Ramos (cell line): ENCODE results near the gene UPK3BL1.
"Not testable (repeated sequence)": the region's sequence is repeated elsewhere in the genome, so short reads cannot be mapped to it uniquely, and the experiment has no call there.

Source experiments
- in situ Hi-C: fragments of 300-500 bp; cut with MboI; formaldehyde crosslinking; loops from one replicate; pipeline ENCODE4 v1.14.3; 2022; ENCODE audit warnings: low sequenced_read_pairs; ENCODE audit not compliant: unreplicated experiment

Gene UPK3BL1

DNA sequence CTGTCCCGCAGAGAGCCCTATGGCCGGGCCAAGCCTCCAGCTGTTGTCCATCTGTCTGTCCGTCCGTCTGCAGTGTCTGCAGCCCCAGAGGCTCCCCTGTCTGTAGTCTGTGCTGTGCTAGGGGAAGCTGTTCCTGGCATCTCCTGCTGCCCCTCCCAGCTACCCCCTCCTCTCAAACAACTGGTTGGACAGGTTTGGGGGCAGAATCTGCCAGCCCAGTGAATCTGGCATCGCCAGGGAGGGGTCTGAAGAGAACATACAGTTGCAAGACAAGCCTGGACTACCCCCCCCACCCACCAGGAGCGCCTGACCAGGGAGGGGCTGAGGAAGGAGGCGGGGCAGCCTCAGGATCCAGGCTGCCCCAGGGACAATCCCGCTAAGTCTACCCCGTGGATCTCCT, at the start of gene UPK3BL1:
TSS of gene UPK3BL1 (minus strand) at position 101 of the 400 bp plus-strand sequence. CDS start at position 51, 50 bp downstream.
- in situ Hi-C loops, result not testable (repeated sequence)

DNA sequence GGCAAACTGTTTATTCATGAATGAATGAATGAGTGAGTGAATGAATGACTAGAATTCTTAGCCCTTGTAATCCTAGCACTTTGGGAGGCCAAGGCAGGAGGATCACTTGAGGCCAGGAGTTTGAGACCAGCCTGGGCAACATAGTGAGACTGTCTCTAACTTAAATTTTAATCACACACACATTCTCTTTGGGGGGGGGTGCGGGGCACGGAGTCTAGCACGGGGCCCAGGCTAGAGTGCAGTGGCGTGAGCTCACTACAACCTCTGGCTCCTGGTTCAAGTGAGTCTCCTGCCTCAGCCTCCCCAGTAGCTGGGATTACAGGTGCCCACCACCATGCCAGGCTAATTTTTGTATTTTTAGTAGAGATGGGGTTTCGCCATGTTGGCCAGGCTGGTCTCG, 48.0 kb upstream of the UPK3BL1 start:
- in situ Hi-C loops, result not testable (repeated sequence)

- in situ Hi-C loops, result not testable (repeated sequence)
Measured at GRCh38 chr7:102689436-102690282, 47.1 kb upstream of the UPK3BL1 start.

DNA sequence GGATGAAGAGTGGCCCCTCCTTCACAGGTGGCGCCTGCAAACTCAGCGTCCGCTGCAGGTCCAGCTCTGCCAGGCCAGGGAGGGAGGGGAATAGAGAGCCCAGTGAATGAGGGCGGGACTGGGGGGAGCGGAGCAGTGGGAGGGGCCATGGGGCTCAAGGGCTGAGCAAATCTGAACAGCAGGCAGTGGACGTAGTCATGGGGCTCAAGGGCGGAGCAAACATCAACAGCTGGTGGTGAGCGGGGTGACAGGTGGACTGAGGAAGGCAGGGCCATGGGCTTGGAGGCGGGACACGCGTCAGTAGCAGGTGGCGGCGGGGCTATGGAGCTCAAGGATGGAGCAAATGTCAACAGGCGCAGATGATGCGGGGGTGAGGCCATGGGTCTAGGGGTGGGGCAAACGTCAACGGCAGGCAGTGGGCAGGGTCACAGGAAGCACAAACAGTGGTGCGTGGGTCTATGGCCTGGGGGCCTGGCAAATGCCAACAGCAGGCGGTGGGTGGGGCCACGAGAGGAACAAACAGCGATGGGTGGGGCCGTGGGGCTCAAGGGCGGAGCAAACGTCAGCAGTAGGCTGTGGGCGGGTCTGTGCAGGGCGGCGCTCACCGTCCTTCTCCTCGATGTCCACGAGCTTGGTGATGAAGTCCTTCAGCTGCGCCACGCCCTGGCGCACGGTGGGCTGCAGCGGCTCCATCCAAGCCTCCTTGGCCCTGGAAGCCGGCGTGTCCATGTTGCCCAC, 45.9 kb upstream of the UPK3BL1 start:
- in situ Hi-C loops, result not testable (repeated sequence)

- in situ Hi-C loops, result not testable (repeated sequence)
Measured at GRCh38 chr7:102682560-102682959, 40.0 kb upstream of the UPK3BL1 start.

GRCh38 chr7:102680780-102681179, 38.2 kb upstream of the UPK3BL1 start:
- in situ Hi-C loops, result not testable (repeated sequence)

- in situ Hi-C loops, result not testable (repeated sequence)
Measured at GRCh38 chr7:102675545-102675944, 33.0 kb upstream of the UPK3BL1 start.

DNA sequence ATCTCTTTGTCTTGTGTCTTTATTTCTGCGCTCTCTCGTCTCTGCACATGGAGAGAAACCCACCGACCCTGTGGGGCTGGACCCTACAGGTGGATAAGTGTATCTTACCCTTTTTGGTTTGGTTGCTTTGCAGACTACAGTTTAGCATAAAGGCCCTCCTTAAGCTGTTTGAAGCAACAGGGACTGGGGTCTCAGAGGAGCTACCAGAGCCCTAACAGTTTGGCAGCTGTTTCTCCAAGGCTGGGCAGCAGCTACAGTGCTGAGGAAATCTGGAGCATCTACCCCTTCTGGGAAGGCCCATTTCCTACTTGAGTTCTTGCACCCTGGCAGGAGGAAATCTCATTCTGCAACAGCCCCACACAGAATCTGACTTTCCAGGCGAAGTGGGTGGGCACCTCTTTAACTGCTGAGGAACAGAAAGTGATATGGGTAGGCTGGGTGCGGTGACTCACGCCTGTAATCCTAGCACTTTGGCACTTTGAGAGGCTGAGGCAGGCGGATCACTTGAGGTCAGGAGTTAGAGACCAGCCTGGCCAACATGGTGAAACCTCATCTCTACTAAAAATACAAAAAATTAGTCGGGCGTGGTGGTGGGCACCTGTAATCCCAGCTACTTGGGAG, 31.0 kb upstream of the UPK3BL1 start:
- in situ Hi-C loops, result not testable (repeated sequence)

GRCh38 chr7:102671956-102672307, 29.3 kb upstream of the UPK3BL1 start:
- in situ Hi-C loops, result not testable (repeated sequence)

DNA sequence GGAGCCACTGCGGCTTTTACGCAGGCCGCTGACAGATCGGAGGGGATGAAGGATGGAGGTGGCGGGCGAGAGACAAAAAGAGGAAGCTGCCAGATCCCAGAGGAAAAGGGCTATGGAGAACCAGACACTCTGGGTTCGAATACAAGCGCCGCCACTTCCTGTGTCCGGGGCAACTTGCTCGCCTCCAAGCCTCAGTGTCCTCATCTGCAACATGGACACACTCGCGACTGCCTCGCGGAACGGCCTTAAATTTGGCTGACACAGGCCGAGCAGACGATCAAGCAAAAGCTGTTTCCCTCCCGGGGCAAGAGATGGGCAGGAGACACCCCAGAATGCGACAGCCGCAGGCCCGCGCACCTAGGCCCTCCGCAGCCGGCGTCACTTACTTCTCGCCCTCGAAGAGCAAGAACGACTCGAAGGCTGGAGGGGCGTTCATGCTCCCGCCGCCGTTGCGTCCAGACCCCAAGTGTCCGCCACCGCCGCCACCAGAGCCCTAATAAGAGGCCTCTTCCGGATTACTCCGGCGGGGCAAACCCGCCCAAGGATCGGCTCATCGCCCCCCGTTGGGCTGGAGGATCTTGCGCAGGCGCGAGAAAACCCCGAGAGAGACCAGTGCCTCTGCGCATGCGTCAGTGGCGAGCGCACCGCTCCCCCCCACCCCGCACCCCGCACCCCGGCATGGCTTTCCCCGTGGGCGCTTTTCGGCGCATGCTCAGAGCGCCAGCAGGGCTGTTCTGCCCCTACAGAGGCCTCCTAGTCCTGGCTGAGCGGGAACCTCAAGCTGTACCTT, 28.8 kb upstream of the UPK3BL1 start, which contains the start of gene POLR2J2:
TSS of gene POLR2J2 (minus strand) at position 498 of the 790 bp plus-strand sequence. CDS start at position 436, 62 bp downstream.
- in situ Hi-C loops, result not testable (repeated sequence)

GRCh38 chr7:102667523-102667922, 24.9 kb upstream of the UPK3BL1 start:
- in situ Hi-C loops, result not testable (repeated sequence)

- in situ Hi-C loops, result not testable (repeated sequence)
Measured at GRCh38 chr7:102666850-102667249, 24.3 kb upstream of the UPK3BL1 start.

DNA sequence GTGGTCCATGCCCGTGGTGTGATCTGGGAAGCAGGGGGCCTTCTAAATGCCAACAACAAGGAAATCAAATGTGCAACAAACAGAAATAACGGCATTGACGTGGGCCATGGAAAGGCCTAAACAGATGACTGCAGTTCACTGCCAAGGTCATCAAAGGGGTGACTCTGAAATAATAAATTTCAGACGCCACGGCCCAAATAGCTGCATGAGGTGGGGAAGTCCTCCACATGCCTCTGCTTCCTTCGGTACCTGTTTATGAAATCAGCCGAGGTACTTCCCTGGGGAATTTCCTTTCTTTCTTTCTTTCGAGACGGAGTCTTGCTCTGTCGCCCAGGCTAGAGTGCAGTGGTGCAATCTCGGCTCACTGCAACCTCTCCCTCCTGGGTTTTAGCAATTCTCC, 22.2 kb upstream of the UPK3BL1 start:
- in situ Hi-C loops, result not testable (repeated sequence)

DNA sequence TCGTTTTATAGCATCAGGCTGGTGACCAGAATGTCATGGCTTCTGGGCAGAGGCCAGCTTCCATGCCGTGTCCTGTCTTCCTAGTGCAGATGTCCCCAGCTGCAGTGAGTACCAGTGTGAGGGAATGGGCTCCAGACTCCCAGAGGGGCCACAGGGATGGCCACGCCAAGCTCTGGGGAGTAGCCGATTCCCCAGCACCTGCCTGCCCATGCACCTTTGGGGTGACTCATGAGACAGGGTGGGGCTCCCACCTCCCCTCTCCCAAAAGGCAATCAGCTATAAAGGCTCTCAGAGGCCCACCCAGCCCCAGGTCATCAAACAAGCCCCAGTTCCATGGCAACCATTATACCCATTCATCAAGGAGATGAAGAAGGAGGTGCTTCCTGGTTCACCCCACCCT, 7.3 kb upstream of the UPK3BL1 start, which contains the start of gene SPDYE2B:
TSS of gene SPDYE2B (plus strand) at position 396 of the 400 bp plus-strand sequence. CDS start 2,030 bp downstream, outside the sequence.
- in situ Hi-C loops, result not testable (repeated sequence)

- in situ Hi-C loops, result not testable (repeated sequence)
Measured at GRCh38 chr7:102647813-102648212, 5.2 kb upstream of the UPK3BL1 start.

- in situ Hi-C loops, result not testable (repeated sequence)
Measured at GRCh38 chr7:102643404-102643803, 813 bp upstream of the UPK3BL1 start.

GRCh38 chr7:102638848-102639247, 3.7 kb downstream of the UPK3BL1 start:
- in situ Hi-C loops, result not testable (repeated sequence)

DNA sequence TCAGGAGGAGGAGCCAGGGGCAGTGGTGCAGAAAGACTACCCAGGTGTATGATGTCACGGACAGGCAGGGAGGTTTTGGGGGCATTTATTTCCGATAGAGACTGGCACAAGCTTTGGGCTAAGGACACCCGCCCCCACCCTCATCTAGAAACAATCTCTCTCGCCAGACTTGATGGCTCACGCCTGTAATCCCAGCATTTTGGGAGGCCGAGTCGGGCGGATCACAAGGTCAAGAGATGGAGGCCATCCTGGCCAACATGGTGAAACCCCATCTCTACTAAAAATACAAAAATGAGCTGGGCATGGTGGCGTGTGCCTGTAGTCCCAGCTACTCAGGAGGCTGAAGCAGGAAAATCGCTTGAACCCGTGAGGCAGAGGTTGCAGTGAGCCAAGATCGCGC, 5.6 kb downstream of the UPK3BL1 start:
- in situ Hi-C loops, result not testable (repeated sequence)

GRCh38 chr7:102635354-102635753, 7.2 kb downstream of the UPK3BL1 start:
- in situ Hi-C loops, result not testable (repeated sequence)

GRCh38 chr7:102634299-102634698, 8.3 kb downstream of the UPK3BL1 start:
- in situ Hi-C loops, result not testable (repeated sequence)
